HG02798 (cell line): ENCODE data around the gene CHN2.

ENCODE experiments used
- ATAC-seq: cut with Tn5 transposase; IDR thresholded peaks from one replicate; pipeline ENCODE4 v1.9.1; 2021; ENCODE audit warnings: mild to moderate bottlenecking; ENCODE audit not compliant: unreplicated experiment, poor library complexity

CHN2 gene

GRCh38 chr7:29350351-29350750 is 155.8 kb downstream of the CHN2 start:
- no peak for ATAC-seq

- ATAC-seq = no peak
Observed at GRCh38 chr7:29352041-29352440, 157.5 kb downstream of the CHN2 start.

- ATAC-seq = no peak
Observed at GRCh38 chr7:29353810-29354209, 159.2 kb downstream of the CHN2 start.

- no peak for ATAC-seq
Observed at GRCh38 chr7:29354340-29354739, 159.8 kb downstream of the CHN2 start.

- no peak for ATAC-seq
Observed at GRCh38 chr7:29355388-29355787, 160.8 kb downstream of the CHN2 start.

GRCh38 chr7:29356631-29357030 is 162.1 kb downstream of the CHN2 start:
- no peak for ATAC-seq

GRCh38 chr7:29359482-29360093 is 165.0 kb downstream of the CHN2 start:
- no peak for ATAC-seq

GRCh38 chr7:29360633-29361625 is 166.4 kb downstream of the CHN2 start:
- no peak for ATAC-seq

GRCh38 chr7:29362380-29362779 is 167.8 kb downstream of the CHN2 start:
- no peak for ATAC-seq

GRCh38 chr7:29363636-29364425 is 169.3 kb downstream of the CHN2 start:
- ATAC-seq = no peak

- ATAC-seq = no peak
Observed at GRCh38 chr7:29364661-29365060, 170.1 kb downstream of the CHN2 start.

- ATAC-seq = no peak
Observed at GRCh38 chr7:29365423-29365822, 170.8 kb downstream of the CHN2 start.

- ATAC-seq = no peak
Observed at GRCh38 chr7:29367784-29368183, 173.2 kb downstream of the CHN2 start.

GRCh38 chr7:29369909-29370488 is 175.4 kb downstream of the CHN2 start:
- no peak for ATAC-seq

- no peak for ATAC-seq
Observed at GRCh38 chr7:29370531-29371314, 176.1 kb downstream of the CHN2 start.

GRCh38 chr7:29371472-29371871 is 176.9 kb downstream of the CHN2 start:
- no peak for ATAC-seq

- ATAC-seq = no peak
Observed at GRCh38 chr7:29372351-29373090, 177.9 kb downstream of the CHN2 start.

- no peak for ATAC-seq
Observed at GRCh38 chr7:29375641-29376562, 181.3 kb downstream of the CHN2 start.
